Mesenchymal stem cell (in vitro differentiated cells and primary cell): ENCODE results near the gene CAPN1.
"Not testable (repeated sequence)": the region's sequence is repeated elsewhere in the genome, so short reads cannot be mapped to it uniquely, and the experiment has no call there.

Experiments used
- DNase-seq: peaks from one replicate; pipeline ENCODE4 v3.0.0-alpha.2; 2013
- H2AFZ ChIP-seq: one replicate; pipeline ENCODE4 v1.6.1; 2013; ENCODE audit warnings: low read depth, mild to moderate bottlenecking, control low read depth, inconsistent platforms, low read length, moderate library complexity
- H2AK5ac ChIP-seq: 2 replicates; pipeline ENCODE4 v1.6.1; 2013; ENCODE audit warnings: low read length, moderate library complexity, mild to moderate bottlenecking, inconsistent platforms; ENCODE audit not compliant: severe bottlenecking
- H2BK120ac ChIP-seq: one replicate; pipeline ENCODE4 v1.6.1; 2013; ENCODE audit warnings: low read depth, mild to moderate bottlenecking, inconsistent platforms, low read length, moderate library complexity
- H2BK12ac ChIP-seq, 2 experiments: one replicate each; pipeline ENCODE4 v1.6.1; 2013; ENCODE audit warnings: inconsistent platforms in 2 of 2, low read length in 2 of 2, mild to moderate bottlenecking in 2 of 2, moderate library complexity in 2 of 2, control low read depth in 1 of 2
- H2BK15ac ChIP-seq: one replicate; pipeline ENCODE4 v1.6.1; 2013; ENCODE audit warnings: mild to moderate bottlenecking, low read depth, inconsistent platforms; ENCODE audit not compliant: poor library complexity, severe bottlenecking
- H2BK5ac ChIP-seq: 2 replicates; pipeline ENCODE4 v1.6.1; 2013; ENCODE audit warnings: low read depth, mild to moderate bottlenecking, low read length, control low read depth, inconsistent platforms; ENCODE audit not compliant: poor library complexity, severe bottlenecking
- H3K14ac ChIP-seq, 2 experiments: one replicate each; pipeline ENCODE4 v1.6.1; 2013; ENCODE audit warnings: inconsistent platforms in 2 of 2, low read length in 2 of 2, control low read depth in 1 of 2, mild to moderate bottlenecking in 1 of 2, moderate library complexity in 1 of 2
- H3K18ac ChIP-seq, 2 experiments: one replicate each; pipeline ENCODE4 v1.6.1; 2013; ENCODE audit warnings: inconsistent platforms in 2 of 2, low read length in 2 of 2, control low read depth in 1 of 2, low read depth in 1 of 2, mild to moderate bottlenecking in 1 of 2
- H3K23ac ChIP-seq, 2 experiments: one replicate each; pipeline ENCODE4 v1.6.1; 2013; ENCODE audit warnings: inconsistent platforms in 2 of 2, low read length in 2 of 2, mild to moderate bottlenecking in 2 of 2, moderate library complexity in 2 of 2, control low read depth in 1 of 2
- H3K27ac ChIP-seq: 2 replicates; pipeline ENCODE4 v1.5.1; 2013; ENCODE audit warnings: mild to moderate bottlenecking, moderate library complexity, low read length, control low read depth, inconsistent platforms; ENCODE audit not compliant: poor library complexity, severe bottlenecking
- H3K27me3 ChIP-seq, 2 experiments: 2 replicates each; pipeline versions ENCODE4 v1.6.1 to v1.7.0; 2013; ENCODE audit warnings: low read length in 2 of 2, mild to moderate bottlenecking in 2 of 2, moderate library complexity in 2 of 2, control low read depth in 1 of 2, inconsistent platforms in 1 of 2; ENCODE audit not compliant: control insufficient read depth in 1 of 2, insufficient read depth in 1 of 2
- H3K36me3 ChIP-seq, 2 experiments: 2 replicates each; pipeline versions ENCODE4 v1.6.1 to v1.7.0; 2013; ENCODE audit warnings: low read length in 2 of 2, control low read depth in 1 of 2, inconsistent platforms in 1 of 2, low read depth in 1 of 2, mild to moderate bottlenecking in 1 of 2; ENCODE audit not compliant: insufficient read depth in 2 of 2, control insufficient read depth in 1 of 2
- H3K4ac ChIP-seq, 2 experiments: one replicate each; pipeline ENCODE4 v1.6.1; 2013; ENCODE audit warnings: inconsistent platforms in 2 of 2, low read length in 2 of 2, mild to moderate bottlenecking in 2 of 2, moderate library complexity in 2 of 2, control low read depth in 1 of 2, low read depth in 1 of 2
- H3K4me1 ChIP-seq: 2 replicates; pipeline ENCODE4 v1.6.1; 2013; ENCODE audit warnings: low read depth, low read length, control low read depth; ENCODE audit not compliant: control insufficient read depth, insufficient read depth
- H3K4me2 ChIP-seq: 2 replicates; pipeline ENCODE4 v1.6.1; 2013; ENCODE audit warnings: low read length, mild to moderate bottlenecking, inconsistent platforms; ENCODE audit not compliant: poor library complexity, severe bottlenecking
- H3K4me3 ChIP-seq, 2 experiments: 2 replicates each; pipeline versions ENCODE4 v1.5.1 to v1.7.0; 2013; ENCODE audit warnings: low read length in 2 of 2, mild to moderate bottlenecking in 2 of 2, control low read depth in 1 of 2, low read depth in 1 of 2; ENCODE audit not compliant: insufficient read depth in 1 of 2
- H3K79me1 ChIP-seq: replicated peaks from 2 replicates; pipeline ENCODE4 v1.6.1; 2013; ENCODE audit warnings: mild to moderate bottlenecking, control low read depth, low read length, inconsistent platforms; ENCODE audit not compliant: poor library complexity, severe bottlenecking
- H3K9ac ChIP-seq: 2 replicates; pipeline ENCODE4 v1.7.0; 2013; ENCODE audit warnings: mild to moderate bottlenecking, low read length, moderate library complexity
- H3K9me3 ChIP-seq: 2 replicates; pipeline ENCODE4 v1.7.0; 2013; ENCODE audit warnings: mild to moderate bottlenecking, low read length; ENCODE audit not compliant: control insufficient read depth
- H4K8ac ChIP-seq: one replicate; pipeline ENCODE4 v1.6.1; 2013; ENCODE audit warnings: inconsistent platforms, mild to moderate bottlenecking, low read length, moderate library complexity
- H4K91ac ChIP-seq: one replicate; pipeline ENCODE4 v1.6.1; 2013; ENCODE audit warnings: mild to moderate bottlenecking, low read length, inconsistent platforms
- WGBS: methylation state at CpG from one replicate; pipeline ENCODE4 v1.1.7; 2013; ENCODE audit warnings: mixed read lengths; 5-methylcytosine and 5-hydroxymethylcytosine counted together

The CAPN1 gene

DNA sequence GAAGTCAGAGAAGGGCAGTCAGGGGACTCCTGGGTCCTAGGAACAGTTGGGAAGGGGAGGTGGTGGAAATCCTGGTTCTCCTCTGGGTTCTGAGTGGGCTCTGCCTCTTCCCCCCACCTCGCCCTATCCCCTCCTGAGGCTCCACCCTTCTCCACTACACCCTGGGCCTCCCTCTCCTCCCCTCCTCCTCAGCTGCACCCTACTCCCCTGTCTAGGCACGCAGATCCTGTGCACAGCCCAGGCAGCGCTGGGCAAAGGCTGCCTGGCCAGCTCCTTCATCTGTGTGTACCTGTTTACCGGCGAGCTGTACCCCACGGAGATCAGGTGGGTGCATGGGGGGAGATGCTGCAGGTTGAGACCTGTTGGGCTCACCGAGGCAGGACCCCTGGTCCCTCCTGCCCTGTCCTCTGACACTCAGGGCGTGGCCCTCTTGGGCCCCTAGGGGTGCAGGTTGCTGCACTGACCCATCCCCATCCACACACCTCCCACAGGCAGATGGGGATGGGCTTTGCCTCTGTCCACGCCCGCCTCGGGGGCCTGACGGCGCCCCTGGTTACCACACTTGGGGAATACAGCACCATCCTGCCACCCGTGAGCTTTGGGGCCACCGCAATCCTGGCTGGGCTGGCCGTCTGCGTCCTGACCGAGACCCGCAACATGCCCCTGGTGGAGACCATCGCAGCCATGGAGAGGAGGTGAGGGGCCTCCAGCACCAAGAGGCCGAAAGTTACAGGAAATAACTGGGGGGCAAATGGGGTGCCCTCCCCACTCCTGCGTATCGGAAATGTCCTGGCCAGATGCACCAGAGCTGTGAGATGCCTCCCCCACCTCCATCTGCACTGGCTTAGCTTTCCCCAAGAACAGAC is 54.7 kb downstream of the CAPN1 start:
- Histone ChIP-seq H3K4me2 (no peak overlapping the region), H3K4ac (no peak overlapping the region), H2BK120ac (no peak overlapping the region), H3K9ac (no peak overlapping the region), H2AFZ (no peak overlapping the region), H3K36me3 (no peaks in the 10 kb centered on the region), H2AK5ac (no peak overlapping the region), H2BK15ac (no peak overlapping the region), H3K23ac (no peak overlapping the region), H4K8ac (no peak overlapping the region), H3K79me1 (no peaks in the 10 kb centered on the region), H3K27me3 (peaks cover 0 to 12% of the 10 kb centered on the region in 2 experiments), H3K9me3 (no peaks in the 10 kb centered on the region), H3K27ac (no peak overlapping the region), H3K18ac (no peak overlapping the region), H4K91ac (no peak overlapping the region), H3K4me3 (no peak overlapping the region), H3K14ac (no peak overlapping the region), H3K4me1 (no peaks in the 10 kb centered on the region), H2BK5ac (no peak overlapping the region), H2BK12ac (no peak overlapping the region)
- no peak for DNase-seq
- WGBS = 68% methylated on average over 21 of the region's 23 CpGs

DNA sequence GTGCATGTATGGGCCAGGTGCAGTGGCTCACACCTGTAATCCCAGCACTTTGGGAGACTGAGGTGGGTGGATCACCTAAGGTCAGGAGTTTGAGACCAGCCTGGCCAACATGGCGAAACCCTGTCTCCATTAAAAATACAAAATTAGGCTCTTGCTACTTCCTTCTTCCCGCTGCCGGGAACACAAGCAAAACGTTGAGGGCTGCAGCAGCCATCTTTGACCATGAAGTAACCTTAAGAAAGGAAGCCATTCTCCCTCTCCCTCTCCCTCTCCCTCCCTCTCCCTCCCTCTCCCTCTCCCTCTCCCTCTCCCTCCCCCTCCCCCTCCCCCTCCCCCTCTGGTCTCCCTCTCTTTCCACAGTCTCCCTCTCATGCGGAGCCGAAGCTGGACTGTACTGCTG is 56.6 kb downstream of the CAPN1 start:
- not testable (repeated sequence) for H3K36me3 ChIP-seq, H2BK120ac ChIP-seq, H3K79me1 ChIP-seq, H3K9me3 ChIP-seq, H3K23ac ChIP-seq, DNase-seq, H4K8ac ChIP-seq, H2AK5ac ChIP-seq, H3K4me2 ChIP-seq, H2AFZ ChIP-seq, H2BK12ac ChIP-seq, H3K14ac ChIP-seq, H3K18ac ChIP-seq, H2BK5ac ChIP-seq, H2BK15ac ChIP-seq, H3K4me1 ChIP-seq, H3K4me3 ChIP-seq, H3K27ac ChIP-seq, H3K4ac ChIP-seq, H4K91ac ChIP-seq, H3K9ac ChIP-seq
- 63% methylated on average over 4 of the region's 6 CpGs for WGBS
- H3K27me3 ChIP-seq = peaks cover 11 to 21% of the 10 kb centered on the region in 2 experiments

DNA sequence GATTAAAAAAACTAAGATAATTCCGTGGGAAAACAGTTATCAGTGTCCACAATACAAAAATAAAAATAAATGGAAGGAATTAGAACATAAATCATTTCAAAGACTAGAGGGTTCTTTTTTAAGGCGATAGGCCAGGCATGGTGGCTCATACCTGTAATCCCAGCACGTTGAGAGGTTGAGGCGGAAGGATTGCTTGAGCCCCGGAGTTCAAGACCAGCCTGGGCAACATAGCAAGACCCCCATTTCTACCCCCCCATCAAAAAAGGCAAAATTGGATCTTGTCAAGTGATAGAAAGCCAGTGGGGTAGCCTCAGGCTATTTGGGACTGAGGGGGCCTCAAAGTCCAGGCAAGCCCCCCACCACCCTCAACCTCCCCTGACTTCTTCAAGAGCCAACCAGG is 59.4 kb downstream of the CAPN1 start:
- Histone ChIP-seq H2BK5ac (no peak overlapping the region), H3K4me1 (peaks cover 1% of the 10 kb centered on the region), H3K23ac (no peak overlapping the region), H4K91ac (no peak overlapping the region), H2AFZ (peak overlapping the region; percentile 14), H3K27me3 (peaks cover 11 to 18% of the 10 kb centered on the region in 2 experiments), H2AK5ac (no peak overlapping the region), H3K14ac (no peak overlapping the region), H2BK12ac (no peak overlapping the region), H3K36me3 (no peaks in the 10 kb centered on the region), H3K9me3 (peaks cover 4% of the 10 kb centered on the region), H3K9ac (no peak overlapping the region), H3K4ac (no peak overlapping the region), H2BK15ac (no peak overlapping the region), H2BK120ac (no peak overlapping the region), H3K27ac (no peak overlapping the region), H4K8ac (no peak overlapping the region), H3K4me2 (no peak overlapping the region), H3K79me1 (no peaks in the 10 kb centered on the region), H3K4me3 (no peak overlapping the region), H3K18ac (no peak overlapping the region)
- no peak for DNase-seq
- 69% methylated on average over 4 of the region's 5 CpGs for WGBS

DNA sequence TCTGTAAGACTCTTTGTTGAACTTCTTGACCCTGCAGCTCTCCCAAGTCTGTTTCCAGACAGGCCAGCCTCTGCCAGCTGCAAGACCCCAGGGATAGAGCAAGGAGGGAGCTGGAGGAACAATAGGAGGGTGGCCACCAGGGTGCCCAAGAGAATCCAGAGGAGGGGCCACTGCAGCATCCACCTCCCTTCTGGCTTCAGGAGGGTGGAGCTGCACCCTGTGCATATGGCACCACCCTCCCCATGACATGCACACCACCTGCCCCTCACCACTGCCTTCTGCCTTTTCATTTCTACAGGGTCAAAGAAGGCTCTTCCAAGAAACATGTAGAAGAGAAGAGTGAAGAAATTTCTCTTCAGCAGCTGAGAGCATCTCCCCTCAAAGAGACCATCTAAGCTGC is 60.0 kb downstream of the CAPN1 start:
- Histone ChIP-seq H3K4ac (no peak overlapping the region), H3K14ac (no peak overlapping the region), H2BK12ac (no peak overlapping the region), H2AFZ (no peak overlapping the region), H3K79me1 (no peaks in the 10 kb centered on the region), H3K18ac (no peak overlapping the region), H3K23ac (no peak overlapping the region), H2AK5ac (no peak overlapping the region), H2BK15ac (no peak overlapping the region), H3K9ac (no peak overlapping the region), H4K8ac (no peak overlapping the region), H3K4me2 (no peak overlapping the region), H4K91ac (no peak overlapping the region), H2BK120ac (no peak overlapping the region), H3K27me3 (peaks cover 11 to 14% of the 10 kb centered on the region in 2 experiments), H3K27ac (no peak overlapping the region), H2BK5ac (no peak overlapping the region), H3K4me3 (no peak overlapping the region), H3K9me3 (peaks cover 4% of the 10 kb centered on the region), H3K4me1 (peaks cover 1% of the 10 kb centered on the region), H3K36me3 (no peaks in the 10 kb centered on the region)
- no peak for DNase-seq
